Esophagus muscularis mucosa (tissue), 4 donors: ENCODE measurements around the gene DEPDC1B.

ENCODE experiments used
- CTCF ChIP-seq, 3 experiments: fragments of 200-600 bp in 2 of 3; fragments of 450-650 bp in 1 of 3; sonication (generic) in 2 of 3; IDR thresholded peaks; one replicate each; pipeline ENCODE4 v1.5.1; 2017 to 2019; ENCODE audit warnings: antibody characterized with exemption in 3 of 3, mild to moderate bottlenecking in 2 of 3, moderate library complexity in 1 of 3
- EP300 ChIP-seq: sonication (generic); formaldehyde crosslinking; IDR thresholded peaks from one replicate; pipeline ENCODE4 v1.6.1; 2017; ENCODE audit warnings: antibody characterized with exemption
- POLR2A ChIP-seq: fragments of 450-650 bp; IDR thresholded peaks from one replicate; pipeline ENCODE4 v1.6.1; 2017; ENCODE audit warnings: antibody characterized with exemption, moderate library complexity, mild to moderate bottlenecking, low read depth
- POLR2AphosphoS5 ChIP-seq, 2 donors: sonication (generic); formaldehyde crosslinking; IDR thresholded peaks; one replicate each; pipeline ENCODE4 v1.6.1; 2017; ENCODE audit warnings: antibody characterized with exemption in 2 of 2

GRCh38 chr5:60632153-60632552, 67.8 kb downstream of the DEPDC1B start:
- TF ChIP-seq POLR2A (no peak), POLR2AphosphoS5 (IDR thresholded peaks at IDR 0.05) (no peak), CTCF (IDR thresholded peaks at IDR 0.05) (no peak), EP300 (no peak)
